ENCODE data around the gene JARID2.

GRCh38 chr6:15322184-15322583 lies 76.3 kb downstream of the JARID2 start:
- TF ChIP-seq CTCF (conservative IDR thresholded peaks at IDR 0.05; ENCODE audit: low read depth, low read length) (no peak), USF2 (IDR thresholded peaks at IDR 0.05; ENCODE audit: low read depth, low read length) (no peak), RFX5 (IDR thresholded peaks at IDR 0.05; ENCODE audit: low read depth, low read length) (no peak), RCOR1 (IDR thresholded peaks at IDR 0.05; ENCODE audit: insufficient replicate concordance, low read length) (no peak), POLR2A (IDR thresholded peaks at IDR 0.05; ENCODE audit: low read depth, low read length) (no peak), RAD21 (IDR thresholded peaks at IDR 0.05; ENCODE audit: low read length) (no peak), CEBPB (IDR thresholded peaks at IDR 0.05; ENCODE audit: low read depth, low read length) (no peak), BHLHE40 (IDR thresholded peaks at IDR 0.05; ENCODE audit: low read depth, low read length) (no peak), MAZ (IDR thresholded peaks at IDR 0.05; ENCODE audit: borderline replicate concordance, low read depth, low read length) (no peak), SMC3 (IDR thresholded peaks at IDR 0.05; ENCODE audit: low read depth, low read length) (no peak), FOS (IDR thresholded peaks at IDR 0.05; ENCODE audit: low read depth, low read length) (no peak), MXI1 (IDR thresholded peaks at IDR 0.05; ENCODE audit: borderline replicate concordance, low read depth, low read length) (no peak), CHD1 (IDR thresholded peaks at IDR 0.05; ENCODE audit: low read depth, low read length) (no peak)
